B cell (primary cell): ENCODE data around the gene ECI1.

Source experiments
- EZH2 ChIP-seq: IDR thresholded peaks from 2 replicates; pipeline ENCODE4 v1.6.1; 2012; ENCODE audit warnings: borderline replicate concordance, low read depth, mild to moderate bottlenecking, moderate library complexity, low read length; ENCODE audit not compliant: insufficient read depth, poor library complexity, severe bottlenecking
- TF ChIP-seq, protein P1 (sequence below): fragments of 200-600 bp; IDR thresholded peaks from one replicate; pipeline ENCODE4 v1.8.0; 2022; ENCODE audit warnings: antibody characterized with exemption, mild to moderate bottlenecking

DNA sequence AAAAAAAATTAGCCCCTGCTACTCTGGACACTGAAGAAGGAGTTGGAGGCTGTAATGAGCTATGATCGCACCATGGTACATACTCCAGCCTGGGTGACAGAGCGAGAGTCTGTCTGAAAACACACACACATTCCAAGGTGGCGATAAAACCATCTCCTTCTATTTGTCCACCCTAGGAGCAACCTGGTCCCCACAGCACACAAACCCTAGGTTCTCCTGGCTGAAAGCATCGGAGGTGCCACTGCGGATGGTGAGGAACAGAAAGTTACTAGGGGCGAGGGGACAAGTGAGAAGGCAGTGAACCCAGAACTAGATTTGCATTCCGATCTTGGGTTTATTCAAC lies 1.4 kb upstream of the ECI1 start:
- TF ChIP-seq, protein P1, sequence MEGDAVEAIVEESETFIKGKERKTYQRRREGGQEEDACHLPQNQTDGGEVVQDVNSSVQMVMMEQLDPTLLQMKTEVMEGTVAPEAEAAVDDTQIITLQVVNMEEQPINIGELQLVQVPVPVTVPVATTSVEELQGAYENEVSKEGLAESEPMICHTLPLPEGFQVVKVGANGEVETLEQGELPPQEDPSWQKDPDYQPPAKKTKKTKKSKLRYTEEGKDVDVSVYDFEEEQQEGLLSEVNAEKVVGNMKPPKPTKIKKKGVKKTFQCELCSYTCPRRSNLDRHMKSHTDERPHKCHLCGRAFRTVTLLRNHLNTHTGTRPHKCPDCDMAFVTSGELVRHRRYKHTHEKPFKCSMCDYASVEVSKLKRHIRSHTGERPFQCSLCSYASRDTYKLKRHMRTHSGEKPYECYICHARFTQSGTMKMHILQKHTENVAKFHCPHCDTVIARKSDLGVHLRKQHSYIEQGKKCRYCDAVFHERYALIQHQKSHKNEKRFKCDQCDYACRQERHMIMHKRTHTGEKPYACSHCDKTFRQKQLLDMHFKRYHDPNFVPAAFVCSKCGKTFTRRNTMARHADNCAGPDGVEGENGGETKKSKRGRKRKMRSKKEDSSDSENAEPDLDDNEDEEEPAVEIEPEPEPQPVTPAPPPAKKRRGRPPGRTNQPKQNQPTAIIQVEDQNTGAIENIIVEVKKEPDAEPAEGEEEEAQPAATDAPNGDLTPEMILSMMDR: no peak
- no peak for TF ChIP-seq EZH2
